ENCODE results near the gene CPD. TPM values are rescaled to one million over a fixed set of nuclear protein-coding genes. Genes with fewer than 3 reads are reported as not detected.

Gene CPD
- total and polyA plus RNA-seq, 7 donors: 3.9 to 99.5 (median 33.7) TPM

- intact Hi-C loops (cut with DNase I): loop anchor here (5.0 kb wide), 1 partner anchor 260 kb away; the partner anchor contains the start of gene NSRP1
- TF ChIP-seq POLR2AphosphoS5 (IDR thresholded peaks at IDR 0.05): peak in 1 of 4 donors; percentile 17
- no peak for TF ChIP-seq EP300 (IDR thresholded peaks at IDR 0.05)
- Histone ChIP-seq H3K36me3 (no peaks in the 10 kb centered on the region), H3K9me3 (no peaks in the 10 kb centered on the region), H3K27ac (peak overlapping the region in 1 of 4 donors; percentile 94), H3K4me1 (peaks cover 0 to 34% (median 21%) of the 10 kb centered on the region in 4 donors), H3K4me3 (no peak overlapping the region), H3K27me3 (no peaks in the 10 kb centered on the region)
- DNase-seq: no peak
- WGBS, 2 donors: 55 to 61% methylated on average over 12 of the region's 12 CpGs
Observed at GRCh38 chr17:30376621-30377452, 1.9 kb upstream of the CPD start.

- peaks cover 0 to 38% (median 26%) of the 10 kb centered on the region in 4 donors for H3K4me1 ChIP-seq
- H3K9me3 ChIP-seq: no peaks in the 10 kb centered on the region
- no peak for TF ChIP-seq CTCF (IDR thresholded peaks at IDR 0.05)
- TF ChIP-seq EP300 (IDR thresholded peaks at IDR 0.05): no peak
- no peak for TF ChIP-seq POLR2A (IDR thresholded peaks at IDR 0.05)
- TF ChIP-seq POLR2AphosphoS5 (IDR thresholded peaks at IDR 0.05): no peak
- no peak for DNase-seq
- intact Hi-C loops (cut with DNase I): loop anchor here (2.0 to 5.0 kb wide), 2 partner anchors 85 to 260 kb away; partner anchors contain the start of gene NSRP1
- WGBS, 2 donors: 73 to 85% methylated on average over 11 of the region's 11 CpGs
- no peaks in the 10 kb centered on the region for H3K27me3 ChIP-seq
- H3K36me3 ChIP-seq: no peaks in the 10 kb centered on the region
- H3K27ac ChIP-seq: peak overlapping the region; percentile 89 to 94 (median 94)
- H3K4me3 ChIP-seq: peak overlapping the region in 3 of 4 donors; percentile 89 to 98 (median 92)
Observed at GRCh38 chr17:30377574-30378240, 1.0 kb upstream of the CPD start.

- peak overlapping the region; percentile 82 to 98 (median 90) for H3K4me3 ChIP-seq
- peak overlapping the region; percentile 89 to 94 (median 94) for H3K27ac ChIP-seq
- intact Hi-C loops (cut with DNase I): loop anchor here (2.0 to 5.0 kb wide), 2 partner anchors 86 to 261 kb away; partner anchors contain the start of gene NSRP1
- DNase-seq: peak; percentile 73
- H3K36me3 ChIP-seq: no peaks in the 10 kb centered on the region
- no peaks in the 10 kb centered on the region for H3K27me3 ChIP-seq
- TF ChIP-seq EP300 (IDR thresholded peaks at IDR 0.05) (peak in 1 of 4 donors; percentile 25), CTCF (IDR thresholded peaks at IDR 0.05) (no peak)
- 6 to 33% methylated on average over 31 of the region's 31 CpGs for WGBS, 2 donors
- H3K4me1 ChIP-seq: peaks cover 0 to 38% (median 29%) of the 10 kb centered on the region in 4 donors
- no peaks in the 10 kb centered on the region for H3K9me3 ChIP-seq
Observed at GRCh38 chr17:30378241-30378824, 394 bp upstream of the CPD start.

GRCh38 chr17:30379303-30379902 lies 676 bp downstream of the CPD start:
- H3K27me3 ChIP-seq: no peaks in the 10 kb centered on the region
- no peak for TF ChIP-seq CTCF (IDR thresholded peaks at IDR 0.05)
- TF ChIP-seq POLR2AphosphoS5 (IDR thresholded peaks at IDR 0.05): no peak
- TF ChIP-seq POLR2A (IDR thresholded peaks at IDR 0.05): no peak
- intact Hi-C loops (cut with DNase I): loop anchor here (2.0 to 5.0 kb wide), 2 partner anchors 87 to 262 kb away; partner anchors contain the start of gene NSRP1
- H3K36me3 ChIP-seq: no peaks in the 10 kb centered on the region
- DNase-seq: peak; percentile 70
- peak overlapping the region; percentile 89 to 94 (median 94) for H3K27ac ChIP-seq
- H3K4me1 ChIP-seq: peaks cover 0 to 41% (median 30%) of the 10 kb centered on the region in 4 donors
- 1% methylated on average over 68 of the region's 68 CpGs for WGBS, 2 donors
- H3K9me3 ChIP-seq: no peaks in the 10 kb centered on the region
- H3K4me3 ChIP-seq: peak overlapping the region; percentile 82 to 98 (median 90)

Measured in sigmoid colon (tissue), 7 donors.